K562 (cell line): ENCODE results near the gene SERPIND1. TPM values are rescaled to one million over a fixed set of nuclear protein-coding genes. Genes with fewer than 3 reads are reported as not detected.

Experiments used
- CC2D1A ChIP-seq: fragments of 450-650 bp; IDR thresholded peaks from 2 replicates; pipeline ENCODE4 v1.6.1; 2017; ENCODE audit warnings: mild to moderate bottlenecking
- CREB3 ChIP-seq: fragments of 450-650 bp; conservative IDR thresholded peaks from 2 replicates; pipeline ENCODE4 v1.6.1; 2016; ENCODE audit warnings: missing genetic modification characterization, low read depth, mild to moderate bottlenecking, missing compliant biosample characterization, moderate library complexity
- DIDO1 ChIP-seq: fragments of 450-650 bp; IDR thresholded peaks from 2 replicates; pipeline ENCODE4 v1.6.1; 2016; ENCODE audit warnings: low read depth, missing biosample characterization, missing genetic modification characterization
- ELF2 ChIP-seq: fragments of 250-450 bp; sonication (Bioruptor Pico); IDR thresholded peaks from 2 replicates; pipeline ENCODE4 v1.5.0; 2021; ENCODE audit warnings: mild to moderate bottlenecking
- NFYB ChIP-seq: IDR thresholded peaks from 2 replicates; pipeline ENCODE4 v1.6.1; 2011; ENCODE audit warnings: mild to moderate bottlenecking, moderate library complexity; ENCODE audit not compliant: insufficient read length; ENCODE audit errors: extremely low read depth
- NR4A1 ChIP-seq, 2 experiments: fragments of 250-450 bp in 1 of 2; fragments of 450-650 bp in 1 of 2; sonication (Bioruptor Pico) in 1 of 2; IDR thresholded peaks; 2 replicates each; pipeline versions ENCODE4 v1.4.0 to v1.6.1; 2016 to 2020; ENCODE audit warnings: mild to moderate bottlenecking in 2 of 2, missing compliant biosample characterization in 1 of 2, missing genetic modification characterization in 1 of 2, moderate library complexity in 1 of 2
- RBM39 ChIP-seq: fragments of 200-400 bp; formaldehyde crosslinking; optimal IDR thresholded peaks from 2 replicates; pipeline ENCODE3; 2018; ENCODE audit warnings: low read depth, low read length
- RFX1 ChIP-seq: fragments of 450-650 bp; IDR thresholded peaks from 2 replicates; pipeline ENCODE4 v1.6.1; 2016; ENCODE audit warnings: mild to moderate bottlenecking, moderate library complexity
- SMARCB1 ChIP-seq: IDR thresholded peaks from 2 replicates; pipeline ENCODE4 v1.6.1; 2011; ENCODE audit warnings: improper control_type of control experiment, low read depth; ENCODE audit not compliant: insufficient read length
- SRSF1 ChIP-seq: fragments of 200-400 bp; formaldehyde crosslinking; IDR thresholded peaks from 2 replicates; pipeline ENCODE4 v1.6.1; 2017; ENCODE audit warnings: mild to moderate bottlenecking, low read depth, low read length, moderate library complexity
- TCF7 ChIP-seq: sonication (generic); IDR thresholded peaks from 2 replicates; pipeline ENCODE4 v1.6.1; 2016; ENCODE audit warnings: antibody characterized with exemption, borderline replicate concordance
- ZFX ChIP-seq: sonication (generic); formaldehyde crosslinking; IDR thresholded peaks from 2 replicates; pipeline ENCODE4 v1.8.0; 2022; ENCODE audit warnings: mild to moderate bottlenecking, missing genetic modification reagents, moderate library complexity
- polyA plus RNA-seq, 8 experiments: library from polyadenylated mRNA; depleted of rRNA in 4 of 8; stranded (reverse) in 5 of 8; unstranded in 3 of 8; fragments of >200 nt; fragmentation: Nextera tagmentation in 2 of 8; fragmentation: Illumina TruSeq in 1 of 8; extraction: Ambion mirVana in 2 of 8; extraction: Trizol in 1 of 8; gene quantifications; 2 replicates each; pipeline versions ENCODE4 v1.2.1 to v1.2.3, GENCODE V29; 2011 to 2014; ENCODE audit warnings: inconsistent platforms in 1 of 8, missing spikeins in 1 of 8
- total RNA-seq, 7 experiments: library from RNA; depleted of rRNA in 6 of 7; stranded (reverse); fragments of >200 nt in 6 of 7; fragmentation: Illumina TruSeq in 2 of 7; extraction: Trizol in 2 of 7; gene quantifications; 2 replicates each; pipeline versions ENCODE4 v1.2.1 to v1.2.3, GENCODE V29; 2011 to 2021; ENCODE audit warnings: low replicate concordance in 1 of 7
- TF ChIP-seq, protein P1 (sequence below), 2 experiments: fragments of 450-650 bp; IDR thresholded peaks; 2 replicates each; pipeline ENCODE4 v1.6.1; 2016; ENCODE audit warnings: mild to moderate bottlenecking in 2 of 2, borderline replicate concordance in 1 of 2, low read depth in 1 of 2, moderate library complexity in 1 of 2
- TF ChIP-seq, protein P2 (sequence below): sonication (generic); formaldehyde crosslinking; IDR thresholded peaks from 2 replicates; pipeline ENCODE4 v1.8.1; 2023; ENCODE audit warnings: mild to moderate bottlenecking, missing genetic modification reagents
- TF ChIP-seq, protein P3 (sequence below): fragments of 250-450 bp; sonication (Bioruptor Pico); IDR thresholded peaks from 2 replicates; pipeline ENCODE4 v1.8.0; 2021; ENCODE audit warnings: borderline replicate concordance, mild to moderate bottlenecking, moderate library complexity; ENCODE audit not compliant: poor library complexity, severe bottlenecking

Gene SERPIND1
- total and polyA plus RNA-seq, 9 of the 15 experiments (the other 6 are each of a cell fraction or from before 2014, with no cell fraction given): 0.04 to 0.11 (median 0.09) TPM; not detected in 6

GRCh38 chr22:20779014-20779817 lies 5.3 kb downstream of the SERPIND1 start (continued):
- TF ChIP-seq, protein P1, sequence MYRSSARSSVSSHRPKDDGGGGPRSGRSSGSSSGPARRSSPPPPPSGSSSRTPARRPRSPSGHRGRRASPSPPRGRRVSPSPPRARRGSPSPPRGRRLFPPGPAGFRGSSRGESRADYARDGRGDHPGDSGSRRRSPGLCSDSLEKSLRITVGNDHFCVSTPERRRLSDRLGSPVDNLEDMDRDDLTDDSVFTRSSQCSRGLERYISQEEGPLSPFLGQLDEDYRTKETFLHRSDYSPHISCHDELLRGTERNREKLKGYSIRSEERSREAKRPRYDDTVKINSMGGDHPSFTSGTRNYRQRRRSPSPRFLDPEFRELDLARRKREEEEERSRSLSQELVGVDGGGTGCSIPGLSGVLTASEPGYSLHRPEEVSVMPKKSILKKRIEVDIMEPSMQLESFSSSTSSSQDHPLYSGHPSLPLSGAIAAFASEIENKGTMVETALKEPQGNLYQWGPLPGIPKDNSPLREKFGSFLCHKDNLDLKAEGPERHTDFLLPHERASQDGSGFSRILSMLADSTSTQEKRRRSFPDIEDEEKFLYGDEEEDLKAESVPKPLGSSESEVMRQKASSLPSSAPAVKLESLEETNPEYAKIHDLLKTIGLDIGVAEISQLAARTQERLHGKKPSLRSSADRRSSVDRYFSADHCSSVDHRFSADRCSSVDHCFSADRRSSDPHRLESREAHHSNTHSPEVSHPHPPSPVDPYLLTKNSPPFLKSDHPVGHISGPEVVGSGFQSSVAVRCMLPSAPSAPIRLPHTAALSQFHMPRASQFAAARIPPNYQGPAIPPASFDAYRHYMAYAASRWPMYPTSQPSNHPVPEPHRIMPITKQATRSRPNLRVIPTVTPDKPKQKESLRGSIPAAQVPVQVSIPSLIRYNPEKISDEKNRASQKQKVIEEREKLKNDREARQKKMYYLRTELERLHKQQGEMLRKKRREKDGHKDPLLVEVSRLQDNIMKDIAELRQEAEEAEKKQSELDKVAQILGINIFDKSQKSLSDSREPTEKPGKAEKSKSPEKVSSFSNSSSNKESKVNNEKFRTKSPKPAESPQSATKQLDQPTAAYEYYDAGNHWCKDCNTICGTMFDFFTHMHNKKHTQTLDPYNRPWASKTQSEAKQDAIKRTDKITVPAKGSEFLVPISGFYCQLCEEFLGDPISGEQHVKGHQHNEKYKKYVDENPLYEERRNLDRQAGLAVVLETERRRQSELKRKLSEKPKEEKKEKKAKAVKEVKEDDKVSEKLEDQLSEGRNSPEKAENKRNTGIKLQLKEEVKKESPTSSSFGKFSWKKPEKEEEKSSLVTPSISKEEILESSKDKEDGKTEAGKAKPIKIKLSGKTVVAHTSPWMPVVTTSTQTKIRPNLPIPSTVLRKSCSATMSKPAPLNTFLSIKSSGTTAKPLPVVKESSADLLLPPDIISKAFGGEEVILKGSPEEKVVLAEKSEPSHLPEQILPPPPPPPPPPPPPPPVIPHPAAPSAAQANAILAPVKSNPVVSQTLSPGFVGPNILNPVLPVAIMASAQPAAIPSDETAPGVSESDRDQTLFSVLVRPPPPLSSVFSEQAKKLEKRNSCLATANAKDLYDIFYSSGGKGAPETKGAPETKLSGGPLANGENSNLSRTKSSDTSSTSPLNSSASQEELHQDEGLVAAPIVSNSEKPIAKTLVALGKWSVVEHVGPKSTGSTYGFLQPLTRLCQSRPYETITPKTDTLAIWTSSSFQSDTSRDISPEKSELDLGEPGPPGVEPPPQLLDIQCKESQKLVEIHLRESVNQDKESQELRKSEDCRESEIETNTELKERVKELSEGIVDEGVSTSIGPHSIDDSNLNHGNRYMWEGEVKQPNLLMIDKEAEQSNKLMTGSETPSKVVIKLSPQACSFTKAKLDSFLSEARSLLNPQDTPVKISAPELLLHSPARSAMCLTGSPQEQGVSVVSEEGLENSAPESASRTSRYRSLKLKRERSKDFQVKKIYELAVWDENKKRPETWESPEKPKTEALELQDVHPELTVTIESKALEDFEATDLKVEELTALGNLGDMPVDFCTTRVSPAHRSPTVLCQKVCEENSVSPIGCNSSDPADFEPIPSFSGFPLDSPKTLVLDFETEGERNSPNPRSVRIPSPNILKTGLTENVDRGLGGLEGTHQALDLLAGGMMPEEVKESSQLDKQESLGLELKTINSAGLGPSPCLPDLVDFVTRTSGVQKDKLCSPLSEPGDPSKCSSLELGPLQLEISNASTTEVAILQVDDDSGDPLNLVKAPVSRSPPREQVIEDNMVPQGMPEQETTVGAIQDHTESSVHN (IDR thresholded peaks at IDR 0.05; ENCODE audit: borderline replicate concordance in 1 of 2, low read depth in 1 of 2): no peak
- TF ChIP-seq CREB3 (tag): no peak
- no peak for TF ChIP-seq DIDO1 (tag)
- TF ChIP-seq NR4A1 (CRISPR knock-in tag; IDR thresholded peaks at IDR 0.05): 0 out of 2 replicates have a peak, but pooled peaks have one; percentile 67
- no peak for TF ChIP-seq NR4A1 (tag; IDR thresholded peaks at IDR 0.05)
- TF ChIP-seq ZFX (CRISPR knock-in tag): no peak
- TF ChIP-seq, protein P2, sequence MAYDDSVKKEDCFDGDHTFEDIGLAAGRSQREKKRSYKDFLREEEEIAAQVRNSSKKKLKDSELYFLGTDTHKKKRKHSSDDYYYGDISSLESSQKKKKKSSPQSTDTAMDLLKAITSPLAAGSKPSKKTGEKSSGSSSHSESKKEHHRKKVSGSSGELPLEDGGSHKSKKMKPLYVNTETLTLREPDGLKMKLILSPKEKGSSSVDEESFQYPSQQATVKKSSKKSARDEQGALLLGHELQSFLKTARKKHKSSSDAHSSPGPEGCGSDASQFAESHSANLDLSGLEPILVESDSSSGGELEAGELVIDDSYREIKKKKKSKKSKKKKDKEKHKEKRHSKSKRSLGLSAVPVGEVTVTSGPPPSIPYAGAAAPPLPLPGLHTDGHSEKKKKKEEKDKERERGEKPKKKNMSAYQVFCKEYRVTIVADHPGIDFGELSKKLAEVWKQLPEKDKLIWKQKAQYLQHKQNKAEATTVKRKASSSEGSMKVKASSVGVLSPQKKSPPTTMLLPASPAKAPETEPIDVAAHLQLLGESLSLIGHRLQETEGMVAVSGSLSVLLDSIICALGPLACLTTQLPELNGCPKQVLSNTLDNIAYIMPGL (CRISPR knock-in tag): peak; percentile 45; the same call in 1 of the 2 replicates
- no peak for TF ChIP-seq RBM39
- TF ChIP-seq TCF7: no peak
- TF ChIP-seq SMARCB1: no peak
- TF ChIP-seq NFYB: no peak
- no peak for TF ChIP-seq RFX1
- TF ChIP-seq, protein P3, sequence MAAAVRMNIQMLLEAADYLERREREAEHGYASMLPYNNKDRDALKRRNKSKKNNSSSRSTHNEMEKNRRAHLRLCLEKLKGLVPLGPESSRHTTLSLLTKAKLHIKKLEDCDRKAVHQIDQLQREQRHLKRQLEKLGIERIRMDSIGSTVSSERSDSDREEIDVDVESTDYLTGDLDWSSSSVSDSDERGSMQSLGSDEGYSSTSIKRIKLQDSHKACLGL (CRISPR knock-in tag): no peak
- no peak for TF ChIP-seq CC2D1A
- no peak for TF ChIP-seq ELF2 (CRISPR knock-in tag)
- TF ChIP-seq SRSF1: no peak
